Measurements from ENCODE around the gene ROPN1B. TPM values are rescaled to one million over a fixed set of nuclear protein-coding genes. Genes with fewer than 3 reads are reported as not detected.

ROPN1B gene
- total and polyA plus RNA-seq, 10 donors: not detected

GRCh38 chr3:126016616-126017015 lies 47.6 kb downstream of the ROPN1B start:
- no peak for DNase-seq
- intact Hi-C loops (cut with DNase I; ENCODE audit: low total_unique reads): no loop called here
- 95 to 99% (median 97%) methylated on average over 3 to 8 of the region's 8 CpGs for WGBS, 5 donors
- TF ChIP-seq POLR2A (IDR thresholded peaks at IDR 0.05) (no peak), POLR2AphosphoS5 (IDR thresholded peaks at IDR 0.05) (no peak)
- TF ChIP-seq, protein P1, sequence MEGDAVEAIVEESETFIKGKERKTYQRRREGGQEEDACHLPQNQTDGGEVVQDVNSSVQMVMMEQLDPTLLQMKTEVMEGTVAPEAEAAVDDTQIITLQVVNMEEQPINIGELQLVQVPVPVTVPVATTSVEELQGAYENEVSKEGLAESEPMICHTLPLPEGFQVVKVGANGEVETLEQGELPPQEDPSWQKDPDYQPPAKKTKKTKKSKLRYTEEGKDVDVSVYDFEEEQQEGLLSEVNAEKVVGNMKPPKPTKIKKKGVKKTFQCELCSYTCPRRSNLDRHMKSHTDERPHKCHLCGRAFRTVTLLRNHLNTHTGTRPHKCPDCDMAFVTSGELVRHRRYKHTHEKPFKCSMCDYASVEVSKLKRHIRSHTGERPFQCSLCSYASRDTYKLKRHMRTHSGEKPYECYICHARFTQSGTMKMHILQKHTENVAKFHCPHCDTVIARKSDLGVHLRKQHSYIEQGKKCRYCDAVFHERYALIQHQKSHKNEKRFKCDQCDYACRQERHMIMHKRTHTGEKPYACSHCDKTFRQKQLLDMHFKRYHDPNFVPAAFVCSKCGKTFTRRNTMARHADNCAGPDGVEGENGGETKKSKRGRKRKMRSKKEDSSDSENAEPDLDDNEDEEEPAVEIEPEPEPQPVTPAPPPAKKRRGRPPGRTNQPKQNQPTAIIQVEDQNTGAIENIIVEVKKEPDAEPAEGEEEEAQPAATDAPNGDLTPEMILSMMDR (IDR thresholded peaks at IDR 0.05 in 8 of 11, conservative IDR thresholded peaks at IDR 0.05 in 3 of 11): no peak
- H3K27ac ChIP-seq: no peak overlapping the region
- H3K4me3 ChIP-seq: no peak overlapping the region
- H3K36me3 ChIP-seq: peaks cover 0 to 87% (median 23%) of the 10 kb centered on the region in 6 donors
- no peaks in the 10 kb centered on the region for H3K27me3 ChIP-seq (replicated peaks in 1 of 7)
- H3K4me1 ChIP-seq: no peaks in the 10 kb centered on the region
- H3K9me3 ChIP-seq: no peaks in the 10 kb centered on the region

DNA sequence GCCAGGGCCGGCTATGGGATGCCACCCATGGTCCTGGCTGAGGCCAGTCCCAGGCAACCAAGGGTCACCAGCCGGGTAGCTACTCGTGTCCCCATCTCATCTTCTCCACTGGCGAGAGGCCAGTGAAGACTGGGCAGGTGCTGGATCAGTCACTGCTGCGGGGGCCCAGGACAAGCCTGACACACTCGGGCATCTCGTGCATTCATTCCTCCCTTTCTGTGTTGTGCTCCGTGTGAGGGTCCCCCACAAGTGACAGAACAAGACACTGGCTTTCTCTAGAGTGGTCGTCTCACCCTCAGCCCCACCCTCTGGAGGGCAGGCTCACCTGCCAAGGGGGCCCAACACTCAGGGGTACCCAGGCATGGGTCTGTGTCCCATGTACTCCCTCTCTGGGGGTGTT lies 48.4 kb downstream of the ROPN1B start:
- intact Hi-C loops (cut with DNase I; ENCODE audit: low total_unique reads): no loop called here
- no peak overlapping the region for H3K4me3 ChIP-seq
- no peak overlapping the region for H3K27ac ChIP-seq
- DNase-seq: no peak
- H3K36me3 ChIP-seq: peaks cover 0 to 87% (median 20%) of the 10 kb centered on the region in 6 donors
- WGBS, 5 donors: 93 to 96% (median 95%) methylated on average over 9 of the region's 9 CpGs
- H3K27me3 ChIP-seq (replicated peaks in 1 of 7): no peaks in the 10 kb centered on the region
- TF ChIP-seq, protein P1 (IDR thresholded peaks at IDR 0.05 in 8 of 11, conservative IDR thresholded peaks at IDR 0.05 in 3 of 11): no peak
- TF ChIP-seq POLR2AphosphoS5 (IDR thresholded peaks at IDR 0.05): no peak
- no peak for TF ChIP-seq POLR2A (IDR thresholded peaks at IDR 0.05)
- H3K4me1 ChIP-seq: no peaks in the 10 kb centered on the region
- no peaks in the 10 kb centered on the region for H3K9me3 ChIP-seq

DNA sequence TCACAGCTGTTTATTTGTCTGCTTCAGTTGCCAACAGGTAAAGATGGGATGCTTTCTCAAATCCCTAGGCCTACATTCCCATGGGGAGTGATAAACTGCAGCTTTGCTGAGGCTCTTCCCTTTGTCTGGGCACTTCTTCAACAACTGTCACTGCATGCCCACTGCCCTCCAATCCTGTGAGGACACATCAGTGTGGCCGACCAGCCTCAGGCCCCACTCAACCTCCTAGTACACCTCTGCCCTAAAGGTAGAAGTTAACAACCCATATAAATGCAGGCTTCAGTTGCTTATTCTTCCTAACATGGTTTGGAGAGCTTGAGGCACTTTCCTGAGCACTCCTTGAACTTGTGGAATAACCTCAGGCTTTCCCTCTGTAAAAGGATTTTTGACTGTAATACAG lies 49.6 kb downstream of the ROPN1B start:
- no peak overlapping the region for H3K27ac ChIP-seq
- peaks cover 0 to 87% (median 19%) of the 10 kb centered on the region in 6 donors for H3K36me3 ChIP-seq
- TF ChIP-seq POLR2AphosphoS5 (IDR thresholded peaks at IDR 0.05): no peak
- no peak for TF ChIP-seq POLR2A (IDR thresholded peaks at IDR 0.05)
- TF ChIP-seq, protein P1 (IDR thresholded peaks at IDR 0.05 in 8 of 11, conservative IDR thresholded peaks at IDR 0.05 in 3 of 11): no peak
- no peak overlapping the region for H3K4me3 ChIP-seq
- no peak for DNase-seq
- intact Hi-C loops (cut with DNase I; ENCODE audit: low total_unique reads): no loop called here
- H3K4me1 ChIP-seq: no peaks in the 10 kb centered on the region
- no peaks in the 10 kb centered on the region for H3K27me3 ChIP-seq (replicated peaks in 1 of 7)
- WGBS, 5 donors: 85 to 100% (median 94%) methylated on average over 1 of the region's 1 CpG
- no peaks in the 10 kb centered on the region for H3K9me3 ChIP-seq

- no peak overlapping the region for H3K27ac ChIP-seq
- DNase-seq: no peak
- WGBS, 5 donors: 82 to 92% (median 87%) methylated on average over 7 of the region's 7 CpGs
- no peaks in the 10 kb centered on the region for H3K9me3 ChIP-seq
- no peak overlapping the region for H3K4me3 ChIP-seq
- H3K27me3 ChIP-seq (replicated peaks in 1 of 7): no peaks in the 10 kb centered on the region
- TF ChIP-seq, protein P1 (IDR thresholded peaks at IDR 0.05 in 8 of 11, conservative IDR thresholded peaks at IDR 0.05 in 3 of 11): no peak
- intact Hi-C loops (cut with DNase I; ENCODE audit: low total_unique reads): no loop called here
- peaks cover 0 to 87% (median 16%) of the 10 kb centered on the region in 6 donors for H3K36me3 ChIP-seq
- H3K4me1 ChIP-seq: no peaks in the 10 kb centered on the region
Measured at GRCh38 chr3:126018995-126019394, 50.0 kb downstream of the ROPN1B start.
